Stimulated activated CD8-positive, alpha-beta memory T cell treated with anti-CD3 and anti-CD28 coated beads, Interleukin-12 subunit alpha, Interleukin-12 subunit beta, amount 100 ng/mL, for 24 hours (primary cell): ENCODE measurements around the gene MFAP3L.

Experiments used
- DNase-seq: peaks from one replicate; pipeline ENCODE4 v3.0.0-alpha.2; 2020; ENCODE audit errors: extremely low read depth

Gene MFAP3L

GRCh38 chr4:170022211-170022610, 4.0 kb downstream of the MFAP3L start:
- DNase-seq: no peak

GRCh38 chr4:170017252-170017651, 8.9 kb downstream of the MFAP3L start:
- no peak for DNase-seq

- DNase-seq: no peak
Measured at GRCh38 chr4:170015285-170015684, 10.9 kb downstream of the MFAP3L start.

GRCh38 chr4:170014359-170015011, 11.7 kb downstream of the MFAP3L start:
- DNase-seq: no peak

- no peak for DNase-seq
Measured at GRCh38 chr4:170012629-170012958, 13.6 kb downstream of the MFAP3L start.

GRCh38 chr4:170011921-170012628, 14.1 kb downstream of the MFAP3L start:
- DNase-seq: no peak

DNA sequence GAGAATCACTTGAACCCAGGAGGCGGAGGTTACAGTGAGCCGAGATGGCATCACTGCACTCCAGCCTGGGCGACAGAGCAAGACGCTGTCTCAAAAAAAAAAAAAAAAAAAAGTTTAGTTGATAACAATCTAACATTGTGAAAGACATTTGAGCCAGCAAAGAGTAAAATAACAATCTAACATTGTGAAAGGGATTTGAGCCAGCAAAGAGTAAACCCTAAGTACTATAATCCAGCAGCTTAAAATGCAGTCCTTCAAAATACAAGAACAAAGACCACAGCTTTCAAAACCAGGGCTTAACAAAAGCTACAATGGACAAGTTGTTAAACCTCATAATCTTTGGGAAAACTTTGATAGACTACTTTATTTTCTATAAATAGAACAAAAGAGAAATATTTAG, 16.9 kb downstream of the MFAP3L start:
- no peak for DNase-seq

DNA sequence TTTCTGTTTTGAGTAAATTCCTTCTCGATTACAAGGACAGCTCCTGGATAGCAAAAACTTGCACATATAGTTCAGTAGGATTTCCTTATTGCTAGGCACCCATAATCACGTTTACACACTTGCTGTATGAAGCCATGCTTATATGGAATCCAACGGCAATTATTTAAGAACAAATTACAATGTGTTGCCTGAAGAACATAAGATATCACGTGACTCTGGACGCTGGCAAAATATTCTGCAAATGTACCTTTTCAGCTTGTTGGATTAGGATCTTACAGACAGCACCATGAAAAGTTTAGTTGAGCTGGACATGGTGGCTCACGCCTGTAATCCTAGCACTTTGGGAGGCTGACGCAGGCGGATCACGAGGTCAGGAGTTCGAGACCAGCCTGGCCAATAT, 17.4 kb downstream of the MFAP3L start:
- DNase-seq: no peak

- DNase-seq: no peak
Measured at GRCh38 chr4:170008371-170008770, 17.8 kb downstream of the MFAP3L start.

- no peak for DNase-seq
Measured at GRCh38 chr4:170007113-170007512, 19.1 kb downstream of the MFAP3L start.

DNA sequence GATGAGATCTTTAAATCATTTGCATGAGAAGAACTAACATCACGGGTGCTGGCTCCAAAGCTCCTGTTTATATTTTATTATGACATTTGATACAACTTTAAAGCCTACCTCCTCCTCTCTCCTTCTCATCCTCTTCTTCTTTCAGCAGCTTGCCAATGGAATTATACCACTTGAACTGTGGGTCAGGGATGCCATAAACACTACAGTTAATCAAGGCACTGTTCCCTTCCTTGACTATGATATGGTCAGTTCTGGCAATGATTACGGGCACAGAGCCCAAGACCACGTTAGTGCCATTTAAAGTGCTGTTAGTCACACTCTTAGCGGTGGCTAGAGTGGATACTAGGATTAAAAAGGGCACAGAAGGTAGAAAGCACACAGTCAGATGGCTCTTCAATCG, 20.7 kb downstream of the MFAP3L start:
- DNase-seq: no peak

- no peak for DNase-seq
Measured at GRCh38 chr4:170004651-170005295, 21.4 kb downstream of the MFAP3L start.

DNA sequence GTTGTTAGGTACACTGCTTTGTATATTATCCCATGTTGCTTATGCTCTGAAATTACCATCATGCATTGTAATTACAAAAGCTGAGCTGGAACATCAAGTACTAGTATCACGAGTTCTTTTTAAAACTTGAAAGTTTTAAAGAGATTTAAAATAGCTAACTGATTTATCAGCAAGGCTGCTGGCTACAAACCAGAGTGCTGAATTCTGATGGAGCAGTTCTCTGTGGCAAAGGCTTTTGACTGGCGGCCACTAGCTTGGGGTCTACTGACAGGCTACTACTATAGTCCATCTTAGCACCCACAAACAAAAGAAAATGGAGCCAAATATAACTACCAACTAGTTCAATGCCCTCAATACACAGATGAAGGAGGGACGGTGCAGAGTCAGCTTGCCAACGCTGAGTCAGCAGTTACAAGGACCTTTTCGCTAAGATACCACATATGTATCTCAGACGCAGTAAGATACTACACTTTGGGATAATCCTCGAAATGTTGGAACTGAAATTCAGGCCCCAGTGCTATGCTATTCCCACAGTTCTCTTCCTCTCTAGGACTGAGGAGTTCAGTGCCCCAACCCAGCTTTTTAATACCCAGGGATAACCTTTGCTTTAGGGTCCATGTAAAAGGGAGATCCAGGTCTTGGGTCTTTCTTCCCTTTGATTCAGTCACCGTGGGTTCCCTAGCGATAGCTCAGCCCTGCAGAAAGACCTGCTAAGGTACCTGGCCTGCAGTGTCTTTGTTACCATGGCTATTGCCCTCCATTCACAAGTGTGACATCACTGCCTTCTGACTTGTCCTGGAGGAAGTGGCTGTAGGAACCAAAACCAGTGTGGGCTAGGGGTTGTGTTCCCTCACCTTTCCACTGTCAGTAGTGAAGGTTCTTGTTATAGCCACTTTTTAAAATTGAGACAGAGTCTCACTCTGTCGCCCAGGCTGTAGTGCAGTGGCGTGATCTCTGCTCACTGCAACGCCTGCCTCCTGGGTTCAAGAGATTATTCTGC, 22.8 kb downstream of the MFAP3L start:
- DNase-seq: no peak

- no peak for DNase-seq
Measured at GRCh38 chr4:170001745-170002267, 24.4 kb downstream of the MFAP3L start.

- no peak for DNase-seq
Measured at GRCh38 chr4:170001011-170001744, 25.0 kb downstream of the MFAP3L start.

DNA sequence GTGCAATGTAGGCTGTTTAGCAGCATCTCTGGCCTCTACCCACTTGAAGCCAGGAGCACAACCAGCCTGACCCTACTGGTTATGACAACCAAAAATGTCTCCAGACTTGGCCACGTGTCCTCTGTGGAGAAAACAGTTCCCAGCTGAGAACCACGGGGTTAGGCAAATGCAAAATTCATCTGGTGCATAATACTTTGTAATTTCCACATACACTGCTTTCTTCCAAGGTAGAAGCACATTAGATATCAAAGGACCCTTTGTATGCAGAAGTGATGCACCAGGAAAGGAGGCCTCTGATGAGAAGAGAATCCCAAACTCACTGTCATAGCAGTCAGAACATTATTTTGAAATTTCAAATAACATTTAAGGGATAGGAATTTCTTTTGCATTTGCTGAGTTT, 26.3 kb downstream of the MFAP3L start:
- DNase-seq: no peak

GRCh38 chr4:169998981-169999380, 27.2 kb downstream of the MFAP3L start:
- DNase-seq: no peak

DNA sequence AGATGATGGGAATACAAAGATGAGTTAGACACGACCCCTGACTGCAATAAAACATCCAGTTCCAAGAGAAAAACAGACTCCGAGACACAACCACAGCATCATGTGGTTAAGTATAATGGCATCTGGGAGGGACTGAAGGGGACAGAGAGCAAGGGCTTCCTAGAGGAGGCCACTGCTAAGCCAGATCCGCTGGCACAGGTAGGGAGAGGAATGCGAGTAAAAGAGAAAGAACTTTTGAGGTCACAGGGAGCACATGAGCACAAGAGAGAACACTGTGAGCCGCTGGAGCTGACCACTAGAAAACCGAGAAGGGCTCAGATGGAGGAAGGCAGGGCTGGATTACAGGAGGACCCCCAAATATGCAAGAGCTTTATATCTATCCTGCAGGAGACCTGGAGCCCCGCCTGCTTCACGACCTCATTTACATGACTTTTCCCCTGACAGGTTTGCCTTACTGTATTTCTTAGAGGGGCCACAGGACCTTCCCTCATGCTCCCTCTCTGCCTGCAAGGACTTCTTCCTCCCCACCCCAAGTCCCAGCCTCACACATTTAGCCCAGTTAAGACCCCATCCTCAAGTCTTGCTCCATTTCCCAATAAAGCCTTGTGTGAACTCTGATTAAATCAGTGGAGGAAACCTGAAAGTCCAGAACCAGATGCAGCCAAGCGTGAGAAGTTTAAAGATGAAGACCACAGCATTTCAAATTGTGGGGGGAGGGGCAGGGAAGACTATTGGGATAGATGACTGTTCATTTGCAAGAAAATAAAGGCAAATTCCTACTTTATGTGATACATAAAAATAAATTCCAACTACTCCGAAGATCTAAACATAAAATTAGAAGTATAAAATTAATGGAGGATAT, 29.6 kb downstream of the MFAP3L start:
- DNase-seq: no peak

- DNase-seq: no peak
Measured at GRCh38 chr4:169993531-169993930, 32.7 kb downstream of the MFAP3L start.

DNA sequence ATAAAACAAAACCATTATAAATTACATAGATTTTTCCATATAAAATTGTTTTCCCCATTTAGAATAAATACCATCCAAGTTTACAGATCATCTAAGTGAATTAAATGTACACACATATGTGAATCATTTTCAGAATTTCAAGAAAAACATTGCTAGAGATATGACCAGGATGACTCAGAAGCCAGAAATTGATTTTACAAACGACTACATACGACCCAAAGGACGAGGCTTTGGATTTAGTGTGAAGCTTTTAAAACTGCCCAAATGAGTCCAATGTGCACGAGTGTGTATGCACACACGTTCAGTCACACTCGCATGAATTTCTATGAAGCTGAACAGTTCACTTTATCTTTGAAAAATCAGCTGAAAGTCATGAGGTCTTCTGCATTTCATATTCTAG, 37.9 kb downstream of the MFAP3L start:
- DNase-seq: no peak
